ENCODE data around the gene TMEM63A. TPM values are rescaled to one million over a fixed set of nuclear protein-coding genes. Genes with fewer than 3 reads are reported as not detected.
"Not testable (repeated sequence)": the region's sequence is repeated elsewhere in the genome, so short reads cannot be mapped to it uniquely, and the experiment has no call there.

TMEM63A gene
- total RNA-seq, 1 donor from 2014 or later = 24.8 TPM

- no peak for DNase-seq (ENCODE audit: low read depth, low spot score)
- Mint-ChIP-seq H3K4me1 (no peaks in the 10 kb centered on the region), H3K27me3 (ENCODE audit: low read depth) (no peaks in the 10 kb centered on the region), H3K9me3 (no peaks in the 10 kb centered on the region), H3K27ac (ENCODE audit: unreplicated experiment) (no peak overlapping the region), H3K36me3 (ENCODE audit: low read depth) (no peaks in the 10 kb centered on the region), H3K4me3 (no peak overlapping the region)
- no peak for TF ChIP-seq CTCF (conservative IDR thresholded peaks at IDR 0.05)
These were observed 42.0 kb downstream of the TMEM63A start for GRCh38 chr1:225840223-225840610.

GRCh38 chr1:225838793-225839192 lies 43.4 kb downstream of the TMEM63A start:
- H3K36me3 Mint-ChIP-seq (ENCODE audit: low read depth) = no peaks in the 10 kb centered on the region
- H3K27ac Mint-ChIP-seq (ENCODE audit: unreplicated experiment) = no peak overlapping the region
- DNase-seq (ENCODE audit: low read depth, low spot score) = no peak

GRCh38 chr1:225836296-225836695 lies 45.9 kb downstream of the TMEM63A start:
- not testable (repeated sequence) for H3K9me3 Mint-ChIP-seq; H3K4me1 Mint-ChIP-seq; H3K36me3 Mint-ChIP-seq (ENCODE audit: low read depth); DNase-seq (ENCODE audit: low read depth, low spot score); H3K4me3 Mint-ChIP-seq; H3K27me3 Mint-ChIP-seq (ENCODE audit: low read depth); H3K27ac Mint-ChIP-seq (ENCODE audit: unreplicated experiment)

More at GRCh38 chr1:225838793-225839192, 43.4 kb downstream of the TMEM63A start:
- H3K27me3 Mint-ChIP-seq (ENCODE audit: low read depth) = no peaks in the 10 kb centered on the region
- TF ChIP-seq CTCF (conservative IDR thresholded peaks at IDR 0.05) = no peak
- H3K4me1 Mint-ChIP-seq = no peaks in the 10 kb centered on the region
- H3K4me3 Mint-ChIP-seq = no peak overlapping the region
- no peaks in the 10 kb centered on the region for H3K9me3 Mint-ChIP-seq

- no peak for DNase-seq (ENCODE audit: low read depth, low spot score)
- TF ChIP-seq CTCF (conservative IDR thresholded peaks at IDR 0.05) = no peak
- Mint-ChIP-seq H3K4me1 (no peaks in the 10 kb centered on the region), H3K9me3 (no peaks in the 10 kb centered on the region), H3K36me3 (ENCODE audit: low read depth) (no peaks in the 10 kb centered on the region), H3K4me3 (no peak overlapping the region), H3K27me3 (ENCODE audit: low read depth) (no peaks in the 10 kb centered on the region), H3K27ac (ENCODE audit: unreplicated experiment) (no peak overlapping the region)
These were observed 46.3 kb downstream of the TMEM63A start for GRCh38 chr1:225835856-225836255.

GRCh38 chr1:225834417-225835329 lies 47.5 kb downstream of the TMEM63A start:
- no peaks in the 10 kb centered on the region for H3K4me1 Mint-ChIP-seq
- no peak for TF ChIP-seq CTCF (conservative IDR thresholded peaks at IDR 0.05)
- no peak for DNase-seq (ENCODE audit: low read depth, low spot score)
- H3K27ac Mint-ChIP-seq (ENCODE audit: unreplicated experiment) = no peak overlapping the region
- no peaks in the 10 kb centered on the region for H3K9me3 Mint-ChIP-seq
- no peak overlapping the region for H3K4me3 Mint-ChIP-seq
- no peaks in the 10 kb centered on the region for H3K27me3 Mint-ChIP-seq (ENCODE audit: low read depth)
- H3K36me3 Mint-ChIP-seq (ENCODE audit: low read depth) = no peaks in the 10 kb centered on the region

- Mint-ChIP-seq H3K4me3 (no peak overlapping the region), H3K9me3 (no peaks in the 10 kb centered on the region), H3K27ac (ENCODE audit: unreplicated experiment) (no peak overlapping the region), H3K36me3 (ENCODE audit: low read depth) (no peaks in the 10 kb centered on the region), H3K4me1 (no peaks in the 10 kb centered on the region), H3K27me3 (ENCODE audit: low read depth) (no peaks in the 10 kb centered on the region)
- no peak for TF ChIP-seq CTCF (conservative IDR thresholded peaks at IDR 0.05)
- DNase-seq (ENCODE audit: low read depth, low spot score) = no peak
These were observed 51.3 kb downstream of the TMEM63A start for GRCh38 chr1:225830841-225831240.
